Mesendoderm (in vitro differentiated cells): Measurements from ENCODE around the gene MCTP2.

ENCODE experiments used
- DNase-seq: peaks from one replicate; pipeline ENCODE4 v3.0.0; 2013
- H2AK5ac ChIP-seq: 2 replicates; pipeline ENCODE4 v1.6.1; 2013; ENCODE audit warnings: low read length, inconsistent platforms
- H2BK120ac ChIP-seq: 2 replicates; pipeline ENCODE4 v1.6.1; 2013; ENCODE audit warnings: low read depth, mild to moderate bottlenecking, low read length, moderate library complexity, mixed read lengths
- H2BK15ac ChIP-seq: replicated peaks from 2 replicates; pipeline ENCODE4 v1.6.1; 2013; ENCODE audit warnings: low read depth, mild to moderate bottlenecking, moderate library complexity
- H2BK5ac ChIP-seq: 2 replicates; pipeline ENCODE4 v1.6.1; 2013; ENCODE audit warnings: low read length, inconsistent platforms
- H3K18ac ChIP-seq: 2 replicates; pipeline ENCODE4 v1.6.1; 2013; ENCODE audit warnings: mild to moderate bottlenecking, low read length, mixed read lengths
- H3K23ac ChIP-seq: one replicate; pipeline ENCODE4 v1.6.1; 2013; ENCODE audit warnings: low read length
- H3K27ac ChIP-seq: 2 replicates; pipeline ENCODE4 v1.5.1; 2013; ENCODE audit warnings: low read depth, mild to moderate bottlenecking, inconsistent platforms, low read length, moderate library complexity
- H3K27me3 ChIP-seq: 2 replicates; pipeline ENCODE4 v1.6.1; 2013; ENCODE audit warnings: low read length, control low read depth, mild to moderate bottlenecking, inconsistent platforms; ENCODE audit not compliant: insufficient read depth, poor library complexity
- H3K36me3 ChIP-seq: 2 replicates; pipeline ENCODE4 v1.6.1; 2013; ENCODE audit warnings: low read length, inconsistent platforms; ENCODE audit not compliant: control insufficient read depth, insufficient read depth
- H3K4ac ChIP-seq: one replicate; pipeline ENCODE4 v1.6.1; 2013; ENCODE audit warnings: low read depth, mild to moderate bottlenecking, low read length, moderate library complexity
- H3K4me1 ChIP-seq: 2 replicates; pipeline ENCODE4 v1.6.1; 2013; ENCODE audit warnings: low read depth, low read length, inconsistent platforms; ENCODE audit not compliant: control insufficient read depth
- H3K4me2 ChIP-seq: 2 replicates; pipeline ENCODE4 v1.6.1; 2013; ENCODE audit warnings: low read length
- H3K4me3 ChIP-seq: 2 replicates; pipeline ENCODE4 v1.5.1; 2013; ENCODE audit warnings: mild to moderate bottlenecking, low read length
- H3K56ac ChIP-seq: one replicate; pipeline ENCODE4 v1.6.1; 2013; ENCODE audit warnings: low read length
- H3K79me1 ChIP-seq: 2 replicates; pipeline ENCODE4 v1.6.1; 2013; ENCODE audit warnings: low read length, inconsistent platforms
- H3K79me2 ChIP-seq: 2 replicates; pipeline ENCODE4 v1.6.1; 2013; ENCODE audit warnings: mild to moderate bottlenecking, low read length; ENCODE audit not compliant: control insufficient read depth, insufficient read depth
- H3K9ac ChIP-seq: 2 replicates; pipeline ENCODE4 v1.6.1; 2013; ENCODE audit warnings: low read length, inconsistent platforms
- H4K5ac ChIP-seq: one replicate; pipeline ENCODE4 v1.6.1; 2013; ENCODE audit warnings: low read length
- H4K8ac ChIP-seq: one replicate; pipeline ENCODE4 v1.6.1; 2013; ENCODE audit warnings: low read depth, mild to moderate bottlenecking, control low read depth, low read length, moderate library complexity
- WGBS: extraction: QIAGEN DNeasy Blood & Tissue Kit; methylation state at CpG from one replicate; pipeline ENCODE4 v1.1.7; 2013; ENCODE audit warnings: low lambda C conversion rate, missing lambda C conversion rate; ENCODE audit not compliant: insufficient coverage; ENCODE audit errors: extremely low coverage; 5-methylcytosine and 5-hydroxymethylcytosine counted together

Gene MCTP2

DNA sequence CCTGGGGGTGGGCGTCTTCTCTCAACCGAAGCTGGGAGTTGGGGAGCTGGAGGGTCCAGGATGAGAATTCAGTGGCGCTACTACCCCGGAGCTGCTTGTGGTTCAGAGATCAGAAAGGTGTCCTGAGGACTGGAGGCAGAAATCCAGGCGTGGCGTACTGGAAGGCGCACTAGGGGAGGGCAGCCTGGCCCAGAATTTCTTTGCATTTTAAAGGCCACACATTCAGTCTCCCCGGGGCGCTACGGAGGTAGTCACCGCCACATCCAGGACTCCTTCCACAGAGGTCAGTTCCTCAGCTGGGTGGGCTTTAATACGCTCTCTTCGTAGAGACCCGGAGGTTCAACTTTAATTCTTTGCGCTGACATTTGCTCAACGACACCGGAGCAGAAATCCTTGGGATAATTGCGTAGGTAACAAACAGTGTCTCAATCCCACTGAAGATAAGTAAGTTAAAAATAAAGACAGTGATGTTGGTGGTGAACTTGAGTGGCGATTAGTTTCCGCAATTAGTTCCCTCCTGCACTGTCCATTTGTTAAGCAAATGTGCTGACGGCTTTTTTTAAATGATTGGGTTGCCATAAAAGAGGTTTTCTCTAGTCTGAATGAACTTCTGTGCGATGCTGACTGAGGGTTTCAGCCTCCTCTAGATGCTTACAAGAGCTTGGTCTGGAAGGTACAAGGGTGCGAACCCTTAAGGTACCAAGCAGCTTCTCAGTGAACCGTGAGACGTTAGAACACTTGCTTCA lies 535 bp downstream of the MCTP2 start:
- Histone ChIP-seq H3K18ac (peak overlapping the region; percentile 8), H3K4me1 (no peaks in the 10 kb centered on the region), H3K9ac (peak overlapping the region; percentile 14), H2BK15ac (no peak overlapping the region), H3K36me3 (no peaks in the 10 kb centered on the region), H3K4me3 (peak overlapping the region; percentile 33), H3K27me3 (peaks cover 2% of the 10 kb centered on the region), H2AK5ac (no peak overlapping the region), H4K8ac (no peak overlapping the region), H3K56ac (peak overlapping the region; percentile 77), H3K4ac (no peak overlapping the region), H3K79me2 (no peaks in the 10 kb centered on the region), H3K23ac (no peak overlapping the region), H2BK120ac (no peak overlapping the region), H3K4me2 (peak overlapping the region; percentile 54), H4K5ac (no peak overlapping the region), H2BK5ac (no peak overlapping the region), H3K79me1 (no peaks in the 10 kb centered on the region), H3K27ac (no peak overlapping the region)
- no CpG with 5 or more reads among the region's 25 CpGs for WGBS
- DNase-seq: peak; percentile 62

- Histone ChIP-seq H3K27ac (no peak overlapping the region), H3K9ac (no peak overlapping the region), H3K23ac (no peak overlapping the region), H3K4me2 (no peak overlapping the region), H3K79me2 (no peaks in the 10 kb centered on the region), H2AK5ac (no peak overlapping the region), H4K8ac (no peak overlapping the region), H3K56ac (no peak overlapping the region), H3K4me1 (no peaks in the 10 kb centered on the region), H2BK120ac (no peak overlapping the region), H3K27me3 (peaks cover 2% of the 10 kb centered on the region), H3K4ac (no peak overlapping the region), H3K36me3 (no peaks in the 10 kb centered on the region), H2BK5ac (no peak overlapping the region), H2BK15ac (no peak overlapping the region), H3K79me1 (no peaks in the 10 kb centered on the region), H4K5ac (no peak overlapping the region), H3K18ac (no peak overlapping the region), H3K4me3 (no peak overlapping the region)
- no CpG with 5 or more reads among the region's 3 CpGs for WGBS
- DNase-seq: no peak
These were observed 2.1 kb downstream of the MCTP2 start for GRCh38 chr15:94233441-94233840.

DNA sequence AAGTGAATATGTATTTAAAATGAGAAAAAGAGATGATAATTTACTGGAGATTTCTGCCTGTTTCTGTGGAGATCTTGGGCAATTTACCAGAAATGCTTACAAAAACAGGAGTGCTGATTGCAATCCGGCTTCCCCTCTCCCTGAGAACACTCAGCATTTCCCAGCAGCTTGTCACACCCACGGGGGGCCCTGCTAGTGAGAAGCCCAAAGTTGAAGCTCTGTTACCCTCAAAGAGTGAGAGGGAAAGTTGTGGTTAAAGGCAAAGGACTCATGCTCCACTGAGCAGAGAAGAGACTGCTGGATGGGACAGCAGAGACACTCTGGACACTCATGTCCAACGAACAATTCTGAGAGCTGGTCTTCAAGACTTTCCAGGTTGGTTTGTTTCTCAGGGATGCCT lies 2.9 kb downstream of the MCTP2 start:
- H3K79me2 ChIP-seq: no peaks in the 10 kb centered on the region
- H3K27me3 ChIP-seq: peaks cover 2% of the 10 kb centered on the region
- no peak overlapping the region for H2BK120ac ChIP-seq
- no peak overlapping the region for H3K56ac ChIP-seq
- no peak overlapping the region for H3K27ac ChIP-seq
- no peak overlapping the region for H2AK5ac ChIP-seq
- DNase-seq: peak; percentile 40
- no peak overlapping the region for H3K9ac ChIP-seq
- no peak overlapping the region for H2BK15ac ChIP-seq
- no peak overlapping the region for H3K4me3 ChIP-seq
- no peak overlapping the region for H3K18ac ChIP-seq
- no peaks in the 10 kb centered on the region for H3K79me1 ChIP-seq
- no peak overlapping the region for H3K4me2 ChIP-seq
- H4K8ac ChIP-seq: no peak overlapping the region
- H3K36me3 ChIP-seq: no peaks in the 10 kb centered on the region
- H2BK5ac ChIP-seq: no peak overlapping the region
- no peak overlapping the region for H3K23ac ChIP-seq
- no peak overlapping the region for H3K4ac ChIP-seq
- WGBS: no CpG with 5 or more reads among the region's 3 CpGs
- no peak overlapping the region for H4K5ac ChIP-seq
- no peaks in the 10 kb centered on the region for H3K4me1 ChIP-seq

DNA sequence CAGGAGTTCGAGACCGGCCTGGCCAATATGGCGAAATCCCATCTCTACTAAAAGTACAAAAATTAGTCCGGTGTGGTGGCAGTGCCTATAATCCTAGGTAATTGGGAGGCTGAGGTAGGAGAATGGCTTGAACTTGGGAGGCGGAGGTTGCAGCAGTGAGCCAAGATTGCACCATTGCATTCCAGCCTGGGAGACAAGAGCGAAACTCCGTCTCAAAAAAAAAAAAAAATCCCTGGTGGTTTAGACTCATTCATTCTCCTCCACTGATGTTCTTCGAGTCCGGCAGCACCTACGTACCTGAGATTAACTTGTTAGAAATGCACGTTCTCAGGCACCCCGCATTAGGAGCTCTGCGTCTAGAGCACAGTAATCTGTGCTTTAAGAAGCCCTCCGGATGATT lies 3.7 kb downstream of the MCTP2 start:
- Histone ChIP-seq H3K4me2 (no peak overlapping the region), H3K23ac (no peak overlapping the region), H4K5ac (no peak overlapping the region), H3K4me1 (no peaks in the 10 kb centered on the region), H3K79me1 (no peaks in the 10 kb centered on the region), H3K27ac (no peak overlapping the region), H3K9ac (no peak overlapping the region), H3K18ac (no peak overlapping the region), H2BK15ac (no peak overlapping the region), H3K4me3 (no peak overlapping the region), H4K8ac (no peak overlapping the region), H3K36me3 (no peaks in the 10 kb centered on the region), H3K79me2 (no peaks in the 10 kb centered on the region), H3K56ac (no peak overlapping the region), H2BK120ac (no peak overlapping the region), H3K27me3 (peaks cover 2% of the 10 kb centered on the region), H2AK5ac (no peak overlapping the region), H3K4ac (no peak overlapping the region), H2BK5ac (no peak overlapping the region)
- DNase-seq: no peak
- WGBS: no CpG with 5 or more reads among the region's 14 CpGs

DNA sequence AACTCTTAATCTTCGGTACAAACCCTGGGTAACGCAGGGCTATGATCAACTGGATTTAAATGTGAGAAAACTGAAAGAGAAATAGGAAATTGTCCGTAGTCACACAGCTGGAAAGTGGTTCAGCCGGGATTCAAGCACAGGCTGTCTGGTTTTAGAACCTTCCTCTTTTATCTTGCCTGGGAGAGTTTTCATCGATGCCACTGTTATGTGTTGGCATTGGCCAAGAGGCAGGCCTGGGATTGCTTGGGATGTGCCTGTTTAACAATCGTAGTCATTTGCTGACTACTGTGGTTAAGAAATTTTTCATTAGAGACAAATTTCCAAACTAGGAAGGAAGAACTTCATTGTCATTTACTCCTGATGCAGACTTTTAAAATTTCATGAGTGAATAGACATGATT lies 4.3 kb downstream of the MCTP2 start:
- Histone ChIP-seq H3K56ac (no peak overlapping the region), H3K9ac (no peak overlapping the region), H2BK120ac (no peak overlapping the region), H3K23ac (no peak overlapping the region), H2BK15ac (no peak overlapping the region), H3K79me2 (no peaks in the 10 kb centered on the region), H2BK5ac (no peak overlapping the region), H3K36me3 (no peaks in the 10 kb centered on the region), H3K4ac (no peak overlapping the region), H3K18ac (no peak overlapping the region), H3K4me1 (no peaks in the 10 kb centered on the region), H3K79me1 (no peaks in the 10 kb centered on the region), H4K5ac (no peak overlapping the region), H3K4me2 (no peak overlapping the region), H3K27ac (no peak overlapping the region), H3K27me3 (peaks cover 2% of the 10 kb centered on the region), H4K8ac (no peak overlapping the region), H3K4me3 (no peak overlapping the region), H2AK5ac (no peak overlapping the region)
- WGBS: no CpG with 5 or more reads among the region's 6 CpGs
- no peak for DNase-seq

DNA sequence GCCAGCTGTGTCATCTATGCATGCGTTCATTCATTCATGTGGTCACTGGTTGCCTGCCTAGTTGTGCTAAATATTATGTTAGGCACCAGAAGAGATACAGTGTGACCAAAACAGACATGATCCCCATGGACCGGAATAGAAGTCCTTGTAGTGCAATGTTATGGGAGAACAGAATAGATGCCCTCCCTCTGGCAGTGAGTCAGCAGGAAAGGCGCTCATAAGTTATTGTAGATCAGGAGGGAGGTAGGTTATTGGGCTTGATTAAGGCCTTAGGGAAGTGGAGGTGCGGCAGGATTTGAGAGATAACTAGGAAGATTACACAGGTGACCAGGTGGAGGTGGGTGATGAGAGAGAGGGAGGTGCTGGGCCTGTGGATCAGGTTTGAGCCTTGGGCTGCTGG lies 5.2 kb downstream of the MCTP2 start:
- no CpG with 5 or more reads among the region's 4 CpGs for WGBS
- Histone ChIP-seq H3K27ac (no peak overlapping the region), H3K27me3 (peaks cover 2% of the 10 kb centered on the region), H3K4me2 (no peak overlapping the region), H3K23ac (no peak overlapping the region), H3K4ac (no peak overlapping the region), H2BK15ac (no peak overlapping the region), H2AK5ac (no peak overlapping the region), H3K79me1 (no peaks in the 10 kb centered on the region), H3K18ac (no peak overlapping the region), H3K36me3 (no peaks in the 10 kb centered on the region), H4K8ac (no peak overlapping the region), H3K9ac (no peak overlapping the region), H3K4me1 (no peaks in the 10 kb centered on the region), H3K56ac (no peak overlapping the region), H4K5ac (no peak overlapping the region), H2BK120ac (no peak overlapping the region), H3K79me2 (no peaks in the 10 kb centered on the region), H3K4me3 (no peak overlapping the region), H2BK5ac (no peak overlapping the region)
- DNase-seq: no peak
